Gastroesophageal sphincter (tissue), 4 donors: Measurements from ENCODE around the gene ABHD12. TPM values are rescaled to one million over a fixed set of nuclear protein-coding genes. Genes with fewer than 3 reads are reported as not detected.
A peak's percentile ranks its signal among the peaks of the same experiment; 100 is the strongest.
"Not testable (repeated sequence)": the region's sequence is repeated elsewhere in the genome, so short reads cannot be mapped to it uniquely, and the experiment has no call there.

Experiments
- ATAC-seq: fragments of 150-250 bp; one replicate; pipeline ENCODE4 v1.9.1; 2016; ENCODE audit warnings: mild to moderate bottlenecking, moderate library complexity
- H3K27ac ChIP-seq, 4 donors: fragments of 200-600 bp; sonication (generic) in 3 of 4; 1 replicate in 3 of 4; 2 replicates in 1 of 4; pipeline ENCODE4 v1.5.1; 2016 to 2019
- H3K27me3 ChIP-seq: fragments of 200-600 bp; sonication (generic); one replicate; pipeline ENCODE4 v1.5.1; 2019
- H3K36me3 ChIP-seq, 2 donors: fragments of 200-600 bp; sonication (generic); one replicate each; pipeline ENCODE4 v1.5.1; 2019; ENCODE audit warnings: control low read depth in 1 of 2
- H3K4me1 ChIP-seq, 3 donors: fragments of 200-600 bp; sonication (generic); 1 replicate in 2 of 3; 2 replicates in 1 of 3; pipeline ENCODE4 v1.5.1; 2016 to 2019; ENCODE audit warnings: control low read depth in 2 of 3
- H3K4me3 ChIP-seq, 2 donors: fragments of 200-600 bp; sonication (generic); one replicate each; pipeline ENCODE4 v1.5.1; 2019; ENCODE audit warnings: mild to moderate bottlenecking in 1 of 2, moderate library complexity in 1 of 2
- H3K9me3 ChIP-seq, 3 donors: fragments of 200-600 bp; sonication (generic); one replicate each; pipeline ENCODE4 v1.5.1; 2017 to 2019; ENCODE audit warnings: control low read depth in 2 of 3
- EP300 ChIP-seq: sonication (generic); formaldehyde crosslinking; IDR thresholded peaks from one replicate; pipeline ENCODE4 v1.6.1; 2017; ENCODE audit warnings: antibody characterized with exemption, mild to moderate bottlenecking
- POLR2A ChIP-seq, 2 donors: fragments of 450-650 bp; IDR thresholded peaks; one replicate each; pipeline ENCODE4 v1.6.1; 2017; ENCODE audit warnings: antibody characterized with exemption in 2 of 2, mild to moderate bottlenecking in 2 of 2, moderate library complexity in 1 of 2
- POLR2AphosphoS5 ChIP-seq: sonication (generic); formaldehyde crosslinking; IDR thresholded peaks from one replicate; pipeline ENCODE4 v1.6.1; 2017; ENCODE audit warnings: antibody characterized with exemption
- WGBS, 2 donors: methylation state at CpG; one replicate each; pipeline ENCODE4 v1.1.5; 2018; ENCODE audit warnings: low coverage in 1 of 2; 5-methylcytosine and 5-hydroxymethylcytosine counted together
- total RNA-seq, 4 donors: library from RNA; depleted of rRNA; stranded (reverse); fragments of >200 nt; gene quantifications; one replicate each; pipeline ENCODE4 v1.1.0, GENCODE V29; 2016
- TF ChIP-seq, protein P1 (sequence below), 4 experiments: fragments of 200-600 bp in 2 of 4; fragments of 450-650 bp in 2 of 4; sonication (generic) in 1 of 4; IDR thresholded peaks; one replicate each; pipeline ENCODE4 v1.5.1; 2017 to 2019; ENCODE audit warnings: antibody characterized with exemption in 4 of 4, mild to moderate bottlenecking in 2 of 4, moderate library complexity in 2 of 4

ABHD12 gene
- total RNA-seq, 4 donors from 2014 or later, result 19.2 to 45.9 (median 39.3) TPM

- WGBS, 2 donors, result 79 to 96% methylated on average over 9 to 11 of the region's 11 CpGs
- no peak overlapping the region for H3K27ac ChIP-seq
- TF ChIP-seq, protein P1, sequence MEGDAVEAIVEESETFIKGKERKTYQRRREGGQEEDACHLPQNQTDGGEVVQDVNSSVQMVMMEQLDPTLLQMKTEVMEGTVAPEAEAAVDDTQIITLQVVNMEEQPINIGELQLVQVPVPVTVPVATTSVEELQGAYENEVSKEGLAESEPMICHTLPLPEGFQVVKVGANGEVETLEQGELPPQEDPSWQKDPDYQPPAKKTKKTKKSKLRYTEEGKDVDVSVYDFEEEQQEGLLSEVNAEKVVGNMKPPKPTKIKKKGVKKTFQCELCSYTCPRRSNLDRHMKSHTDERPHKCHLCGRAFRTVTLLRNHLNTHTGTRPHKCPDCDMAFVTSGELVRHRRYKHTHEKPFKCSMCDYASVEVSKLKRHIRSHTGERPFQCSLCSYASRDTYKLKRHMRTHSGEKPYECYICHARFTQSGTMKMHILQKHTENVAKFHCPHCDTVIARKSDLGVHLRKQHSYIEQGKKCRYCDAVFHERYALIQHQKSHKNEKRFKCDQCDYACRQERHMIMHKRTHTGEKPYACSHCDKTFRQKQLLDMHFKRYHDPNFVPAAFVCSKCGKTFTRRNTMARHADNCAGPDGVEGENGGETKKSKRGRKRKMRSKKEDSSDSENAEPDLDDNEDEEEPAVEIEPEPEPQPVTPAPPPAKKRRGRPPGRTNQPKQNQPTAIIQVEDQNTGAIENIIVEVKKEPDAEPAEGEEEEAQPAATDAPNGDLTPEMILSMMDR (IDR thresholded peaks at IDR 0.05), result no peak
- TF ChIP-seq POLR2AphosphoS5, result no peak
- TF ChIP-seq POLR2A (IDR thresholded peaks at IDR 0.05), result no peak
- TF ChIP-seq EP300, result no peak
- peaks cover 0 to 17% of the 10 kb centered on the region in 2 donors for H3K36me3 ChIP-seq
- H3K9me3 ChIP-seq, result no peaks in the 10 kb centered on the region
- no peaks in the 10 kb centered on the region for H3K27me3 ChIP-seq
- peaks cover 0 to 14% (median 0%) of the 10 kb centered on the region in 3 donors for H3K4me1 ChIP-seq
- H3K4me3 ChIP-seq, result no peak overlapping the region
- ATAC-seq, result no peak
Observed at GRCh38 chr20:25338112-25339023, 52.3 kb downstream of the ABHD12 start.

DNA sequence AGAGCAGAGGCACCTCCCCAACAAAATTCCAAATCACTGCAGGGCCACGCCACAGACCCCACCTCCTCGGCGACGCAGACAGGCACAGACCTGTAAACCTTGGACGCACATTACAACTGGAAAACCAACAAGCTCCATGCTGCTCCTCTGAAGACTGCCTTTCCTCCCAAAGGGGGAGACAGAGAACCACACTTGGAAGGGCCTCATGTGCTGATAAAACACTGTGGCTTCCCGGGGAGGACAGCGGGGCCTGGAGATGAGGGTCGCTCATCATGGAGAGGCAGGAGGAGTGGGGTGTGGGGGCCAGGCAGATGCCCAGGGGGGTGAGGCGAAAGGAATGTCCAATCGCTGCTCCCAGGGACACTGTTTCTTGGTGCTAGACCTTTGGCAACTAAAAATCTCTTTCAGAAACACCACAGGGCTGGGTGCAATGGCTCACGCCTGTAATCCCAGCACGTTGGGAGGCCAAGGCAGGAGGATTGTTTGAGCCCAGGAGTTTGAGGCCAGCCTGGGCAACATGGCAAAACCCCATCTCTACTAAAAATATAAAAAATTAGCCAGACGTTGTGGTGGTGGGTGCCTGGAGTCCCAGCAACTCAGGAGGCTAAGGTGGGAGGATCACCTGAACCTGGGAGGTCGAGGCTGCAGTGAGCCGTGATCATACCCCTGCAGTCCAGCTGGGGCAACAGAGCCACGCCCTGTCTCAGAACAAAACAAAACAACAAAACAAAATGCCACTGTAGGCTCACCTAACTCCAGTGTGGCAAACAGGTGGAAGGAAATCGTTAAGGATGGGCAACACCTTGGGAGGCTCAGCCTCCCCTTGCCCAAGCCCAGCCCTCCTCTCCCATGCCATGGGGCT, 53.8 kb downstream of the ABHD12 start:
- Histone ChIP-seq H3K36me3 (peaks cover 0 to 17% of the 10 kb centered on the region in 2 donors), H3K27ac (no peak overlapping the region), H3K4me1 (peaks cover 0 to 14% (median 0%) of the 10 kb centered on the region in 3 donors), H3K9me3 (no peaks in the 10 kb centered on the region), H3K4me3 (no peak overlapping the region), H3K27me3 (no peaks in the 10 kb centered on the region)
- WGBS, 2 donors, result 68 to 90% methylated on average over 10 to 12 of the region's 17 CpGs
- no peak for ATAC-seq
- TF ChIP-seq POLR2AphosphoS5 (no peak), EP300 (no peak), POLR2A (IDR thresholded peaks at IDR 0.05) (no peak)
- TF ChIP-seq, protein P1 (IDR thresholded peaks at IDR 0.05), result peak in 2 of 4 experiments; percentile 24 to 44

DNA sequence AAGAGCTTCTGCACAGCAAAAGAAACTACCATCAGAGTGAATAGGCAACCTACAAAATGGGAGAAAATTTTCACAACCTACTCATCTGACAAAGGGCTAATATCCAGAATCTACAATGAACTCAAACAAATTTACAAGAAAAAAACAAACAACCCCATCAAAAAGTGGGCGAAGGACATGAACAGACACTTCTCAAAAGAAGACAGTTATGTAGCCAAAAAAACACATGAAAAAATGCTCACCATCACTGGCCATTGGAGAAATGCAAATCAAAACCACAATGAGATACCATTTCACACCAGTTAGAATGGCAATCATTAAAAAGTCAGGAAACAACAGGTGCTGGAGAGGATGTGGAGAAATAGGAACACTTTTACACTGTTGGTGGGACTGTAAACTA, 55.7 kb downstream of the ABHD12 start:
- not testable (repeated sequence) for H3K4me1 ChIP-seq, H3K27me3 ChIP-seq, H3K4me3 ChIP-seq, H3K27ac ChIP-seq, ATAC-seq, H3K9me3 ChIP-seq
- WGBS, 2 donors, result no CpG with 5 or more reads among the region's 1 CpG
- peaks cover 0 to 17% of the 10 kb centered on the region in 2 donors for H3K36me3 ChIP-seq

GRCh38 chr20:25328954-25329498, 61.6 kb downstream of the ABHD12 start:
- no peak for ATAC-seq
- Histone ChIP-seq H3K27me3 (no peaks in the 10 kb centered on the region), H3K27ac (no peak overlapping the region), H3K4me1 (peaks cover 0 to 19% (median 0%) of the 10 kb centered on the region in 3 donors), H3K4me3 (no peak overlapping the region), H3K9me3 (no peaks in the 10 kb centered on the region), H3K36me3 (no peaks in the 10 kb centered on the region)
- TF ChIP-seq POLR2A (IDR thresholded peaks at IDR 0.05), result no peak
- WGBS, 2 donors, result 87 to 93% methylated on average over 3 of the region's 12 CpGs

DNA sequence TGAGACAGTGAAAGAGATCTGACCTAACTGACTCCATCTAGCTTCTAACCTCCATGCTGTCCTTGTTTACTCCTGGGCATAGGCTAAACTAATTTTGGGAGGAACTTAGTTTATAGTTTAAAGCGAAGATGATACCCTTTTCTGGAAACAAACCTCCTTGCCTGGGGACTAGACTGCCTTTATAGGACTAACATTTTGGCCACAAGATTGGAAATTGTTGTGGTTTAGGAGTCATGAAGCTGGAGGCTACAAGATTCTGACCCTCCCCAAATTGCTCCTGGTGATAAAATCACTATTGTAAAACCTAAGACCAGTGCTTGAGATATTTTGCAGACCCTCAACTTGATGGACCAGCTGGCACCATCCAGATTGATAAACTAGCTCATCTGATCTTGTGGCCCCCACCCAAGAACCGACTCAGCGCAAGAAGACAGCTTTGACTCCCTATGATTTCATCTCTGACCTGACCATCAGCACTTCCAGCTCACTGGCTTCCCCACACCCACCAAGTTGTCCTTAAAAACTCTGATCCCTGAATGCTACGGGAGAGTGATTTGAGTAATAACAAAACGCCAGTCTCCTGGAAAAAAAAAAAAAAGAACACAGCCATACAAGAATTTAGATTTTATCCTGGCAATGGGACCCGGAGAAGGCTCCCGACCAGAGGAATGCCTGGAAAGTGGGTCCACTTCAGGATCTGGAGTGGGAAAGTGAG, 63.0 kb downstream of the ABHD12 start:
- 80 to 93% methylated on average over 2 to 6 of the region's 7 CpGs for WGBS, 2 donors
- Histone ChIP-seq H3K9me3 (no peaks in the 10 kb centered on the region), H3K36me3 (peaks cover 0 to 9% of the 10 kb centered on the region in 2 donors), H3K4me1 (peaks cover 0 to 19% (median 0%) of the 10 kb centered on the region in 3 donors), H3K27ac (no peak overlapping the region), H3K27me3 (no peaks in the 10 kb centered on the region), H3K4me3 (no peak overlapping the region)
- ATAC-seq, result no peak
- TF ChIP-seq, protein P1 (IDR thresholded peaks at IDR 0.05), result no peak
- TF ChIP-seq EP300 (no peak), POLR2AphosphoS5 (no peak), POLR2A (IDR thresholded peaks at IDR 0.05) (no peak)
